Neural cell (in vitro differentiated cells): ENCODE data around the gene DGLUCY. TPM values are rescaled to one million over a fixed set of nuclear protein-coding genes. Genes with fewer than 3 reads are reported as not detected.

Experiments
- H2AFZ ChIP-seq: fragments of 200-600, 300-800 bp; sonication (generic), shearing (Covaris generic); 2 replicates; pipeline ENCODE4 v1.6.0; 2014; ENCODE audit warnings: low read depth, mild to moderate bottlenecking, antibody characterized with exemption, low read length, moderate library complexity
- H3F3A ChIP-seq: fragments of 200-600 bp; shearing (Covaris generic); 2 replicates; pipeline ENCODE4 v1.6.1; 2016; ENCODE audit warnings: mild to moderate bottlenecking, moderate library complexity, mixed read lengths, antibody characterized with exemption, low read length; ENCODE audit not compliant: insufficient read depth, poor library complexity, severe bottlenecking
- H3K27ac ChIP-seq: fragments of 200-600, 300-800 bp; sonication (generic), shearing (Covaris generic); 2 replicates; pipeline ENCODE4 v1.5.1; 2014; ENCODE audit warnings: mild to moderate bottlenecking, low read length, moderate library complexity
- H3K27me3 ChIP-seq: fragments of 300-800, 200-600 bp; sonication (generic), shearing (Covaris generic); 2 replicates; pipeline ENCODE4 v1.6.0; 2014; ENCODE audit warnings: mild to moderate bottlenecking, low read depth, low read length, moderate library complexity; ENCODE audit not compliant: insufficient read depth
- H3K36me3 ChIP-seq: fragments of 300-800, 200-600 bp; sonication (generic), shearing (Covaris generic); 2 replicates; pipeline ENCODE4 v1.5.1; 2014; ENCODE audit warnings: mild to moderate bottlenecking, antibody characterized with exemption, low read length, moderate library complexity; ENCODE audit not compliant: insufficient read depth
- H3K4me2 ChIP-seq: fragments of 300-800, 200-600 bp; sonication (generic), shearing (Covaris generic); 2 replicates; pipeline ENCODE4 v1.6.0; 2014; ENCODE audit warnings: mild to moderate bottlenecking, low read length
- H3K4me3 ChIP-seq: fragments of 300-800, 200-600 bp; sonication (generic), shearing (Covaris generic); 2 replicates; pipeline ENCODE4 v1.5.1; 2014; ENCODE audit warnings: mild to moderate bottlenecking, low read length, moderate library complexity
- H3K79me2 ChIP-seq: fragments of 200-600 bp; shearing (Covaris generic); replicated peaks from 2 replicates; pipeline ENCODE4 v1.6.0; 2014; ENCODE audit warnings: mild to moderate bottlenecking, low read length, moderate library complexity; ENCODE audit not compliant: insufficient read depth
- H3K9ac ChIP-seq: fragments of 300-800, 200-600 bp; sonication (generic), shearing (Covaris generic); 2 replicates; pipeline ENCODE4 v1.6.1; 2016; ENCODE audit warnings: mild to moderate bottlenecking, low read length, mixed read lengths
- H3K9me2 ChIP-seq: fragments of 200-600 bp; shearing (Covaris generic); 2 replicates; pipeline ENCODE4 v1.6.1; 2016; ENCODE audit warnings: mild to moderate bottlenecking, low read length, mixed read lengths; ENCODE audit not compliant: insufficient read depth
- H3K9me3 ChIP-seq: fragments of 200-600, 300-800 bp; sonication (generic), shearing (Covaris generic); 2 replicates; pipeline ENCODE4 v1.6.1; 2016; ENCODE audit warnings: mild to moderate bottlenecking, mixed run types, low read length, moderate library complexity, mixed read lengths
- H4K20me1 ChIP-seq: fragments of 200-600 bp; shearing (Covaris generic); 2 replicates; pipeline ENCODE4 v1.6.1; 2016; ENCODE audit warnings: mild to moderate bottlenecking, mixed run types; ENCODE audit not compliant: insufficient read depth
- EP300 ChIP-seq: fragments of 450-650 bp; conservative IDR thresholded peaks from 2 replicates; pipeline ENCODE4 v1.6.1; 2014; ENCODE audit warnings: antibody characterized with exemption, mild to moderate bottlenecking, moderate library complexity; ENCODE audit not compliant: poor library complexity, severe bottlenecking
- EZH2 ChIP-seq: fragments of 200-600, 300-800 bp; shearing (Covaris generic), sonication (generic); IDR thresholded peaks from 2 replicates; pipeline ENCODE4 v1.6.1; 2014; ENCODE audit warnings: antibody characterized with exemption, low read length, borderline replicate concordance, mild to moderate bottlenecking; ENCODE audit not compliant: insufficient read depth, poor library complexity, severe bottlenecking
- MXI1 ChIP-seq: fragments of 450-650 bp; conservative IDR thresholded peaks from 2 replicates; pipeline ENCODE4 v1.6.1; 2014; ENCODE audit warnings: antibody characterized with exemption, mild to moderate bottlenecking; ENCODE audit not compliant: poor library complexity, severe bottlenecking
- POLR2AphosphoS5 ChIP-seq: IDR thresholded peaks from 2 replicates; pipeline ENCODE4 v1.6.1; 2012
- RAD21 ChIP-seq: fragments of 450-650 bp; conservative IDR thresholded peaks from 2 replicates; pipeline ENCODE4 v1.6.1; 2014; ENCODE audit warnings: antibody characterized with exemption, mild to moderate bottlenecking, moderate library complexity
- REST ChIP-seq: IDR thresholded peaks from 2 replicates; pipeline ENCODE4 v1.6.1; 2012; ENCODE audit warnings: borderline replicate concordance
- SMC3 ChIP-seq: fragments of 450-650 bp; conservative IDR thresholded peaks from 2 replicates; pipeline ENCODE4 v1.6.1; 2014; ENCODE audit warnings: antibody characterized with exemption, mild to moderate bottlenecking, moderate library complexity; ENCODE audit not compliant: poor library complexity
- TAF1 ChIP-seq: IDR thresholded peaks from 2 replicates; pipeline ENCODE4 v1.6.1; 2012; ENCODE audit warnings: low read depth
- polyA plus RNA-seq: library from polyadenylated mRNA; depleted of rRNA; stranded (reverse); fragments of >200 nt; gene quantifications from 2 replicates; pipeline ENCODE4 v1.2.3, GENCODE V29; 2014
- TF ChIP-seq, protein P1 (sequence below): fragments of 450-650 bp; IDR thresholded peaks from 2 replicates; pipeline ENCODE4 v1.5.1; 2014; ENCODE audit warnings: antibody characterized with exemption, mild to moderate bottlenecking, moderate library complexity; ENCODE audit not compliant: poor library complexity, severe bottlenecking

The DGLUCY gene
- polyA plus RNA-seq, 1 donor from 2014 or later: 30.5 TPM

- H3F3A ChIP-seq: no peaks in the 10 kb centered on the region
- H3K79me2 ChIP-seq: no peaks in the 10 kb centered on the region
- H3K27me3 ChIP-seq: no peaks in the 10 kb centered on the region
- H2AFZ ChIP-seq: no peak overlapping the region
- H3K9me3 ChIP-seq: no peaks in the 10 kb centered on the region
- no peak for TF ChIP-seq TAF1
- no peak for TF ChIP-seq REST
- H3K9ac ChIP-seq: no peak overlapping the region
- no peaks in the 10 kb centered on the region for H3K9me2 ChIP-seq
- H4K20me1 ChIP-seq: no peaks in the 10 kb centered on the region
- H3K4me2 ChIP-seq: no peak overlapping the region
- no peak overlapping the region for H3K27ac ChIP-seq
- H3K36me3 ChIP-seq: no peaks in the 10 kb centered on the region
- H3K4me3 ChIP-seq: no peak overlapping the region
These were observed 24.9 kb downstream of the DGLUCY start for GRCh38 chr14:91138511-91139359.

- Histone ChIP-seq H3K9me3 (no peaks in the 10 kb centered on the region), H3K36me3 (no peaks in the 10 kb centered on the region), H3K27ac (no peak overlapping the region), H3K4me3 (no peak overlapping the region), H3K27me3 (no peaks in the 10 kb centered on the region), H2AFZ (no peak overlapping the region), H3K4me2 (no peak overlapping the region), H3K9ac (no peak overlapping the region), H3K79me2 (no peaks in the 10 kb centered on the region), H3F3A (no peaks in the 10 kb centered on the region), H3K9me2 (no peaks in the 10 kb centered on the region), H4K20me1 (no peaks in the 10 kb centered on the region)
- TF ChIP-seq EZH2: no peak
- no peak for TF ChIP-seq POLR2AphosphoS5
- TF ChIP-seq, protein P1, sequence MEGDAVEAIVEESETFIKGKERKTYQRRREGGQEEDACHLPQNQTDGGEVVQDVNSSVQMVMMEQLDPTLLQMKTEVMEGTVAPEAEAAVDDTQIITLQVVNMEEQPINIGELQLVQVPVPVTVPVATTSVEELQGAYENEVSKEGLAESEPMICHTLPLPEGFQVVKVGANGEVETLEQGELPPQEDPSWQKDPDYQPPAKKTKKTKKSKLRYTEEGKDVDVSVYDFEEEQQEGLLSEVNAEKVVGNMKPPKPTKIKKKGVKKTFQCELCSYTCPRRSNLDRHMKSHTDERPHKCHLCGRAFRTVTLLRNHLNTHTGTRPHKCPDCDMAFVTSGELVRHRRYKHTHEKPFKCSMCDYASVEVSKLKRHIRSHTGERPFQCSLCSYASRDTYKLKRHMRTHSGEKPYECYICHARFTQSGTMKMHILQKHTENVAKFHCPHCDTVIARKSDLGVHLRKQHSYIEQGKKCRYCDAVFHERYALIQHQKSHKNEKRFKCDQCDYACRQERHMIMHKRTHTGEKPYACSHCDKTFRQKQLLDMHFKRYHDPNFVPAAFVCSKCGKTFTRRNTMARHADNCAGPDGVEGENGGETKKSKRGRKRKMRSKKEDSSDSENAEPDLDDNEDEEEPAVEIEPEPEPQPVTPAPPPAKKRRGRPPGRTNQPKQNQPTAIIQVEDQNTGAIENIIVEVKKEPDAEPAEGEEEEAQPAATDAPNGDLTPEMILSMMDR: no peak
- no peak for TF ChIP-seq RAD21
- no peak for TF ChIP-seq SMC3
- TF ChIP-seq EP300: no peak
- no peak for TF ChIP-seq MXI1
These were observed 25.9 kb downstream of the DGLUCY start for GRCh38 chr14:91139776-91140175.
